BJ (cell line): ENCODE measurements around the gene KREMEN1. TPM values are rescaled to one million over a fixed set of nuclear protein-coding genes. Genes with fewer than 3 reads are reported as not detected.
"Not testable (repeated sequence)": the region's sequence is repeated elsewhere in the genome, so short reads cannot be mapped to it uniquely, and the experiment has no call there.

Source experiments
- CTCF ChIA-PET: fragments of 350-600 bp; formaldehyde crosslinking; extraction: SDS; loops from one replicate; lab custom pipeline; 2021; ENCODE audit warnings: antibody characterized with exemption, inconsistent platforms; lab: Yijun Ruan, JAX
- POLR2A ChIA-PET: fragments of 300-600 bp; sonication (Branson Sonifier 250); formaldehyde crosslinking; extraction: SDS; loops from one replicate; lab custom pipeline; 2021; ENCODE audit warnings: antibody characterized with exemption; lab: Charles Lee
- DNase-seq: peaks from one replicate; pipeline ENCODE4 v3.0.0-alpha.2; 2011; ENCODE audit warnings: low read depth
- H3K27me3 ChIP-seq: 2 replicates; pipeline ENCODE4 v1.6.0; 2011; ENCODE audit warnings: low read length; ENCODE audit not compliant: control insufficient read depth, insufficient read depth
- H3K36me3 ChIP-seq: 2 replicates; pipeline ENCODE4 v1.5.1; 2011; ENCODE audit warnings: low read length; ENCODE audit not compliant: control insufficient read depth, insufficient read depth
- H3K4me3 ChIP-seq: 2 replicates; pipeline ENCODE4 v1.5.1; 2011; ENCODE audit warnings: low read depth, mild to moderate bottlenecking, control low read depth, low read length
- CTCF ChIP-seq: IDR thresholded peaks from 2 replicates; pipeline ENCODE4 v1.5.1; 2011; ENCODE audit warnings: low read depth, mild to moderate bottlenecking, control low read depth, inconsistent platforms, low read length, moderate library complexity; ENCODE audit not compliant: insufficient read depth
- polyA plus RNA-seq: library from polyadenylated mRNA; depleted of rRNA; stranded (reverse); fragments of >200 nt; gene quantifications from 2 replicates; pipeline ENCODE4 v1.2.3, GENCODE V29; 2011

KREMEN1 gene
- polyA plus RNA-seq, 1 experiment: 2.1 TPM

- H3K27me3 ChIP-seq: 0 out of 2 replicates have a peak, but pooled peaks cover 2% of the 10 kb centered on the region
- ChIA-PET CTCF (interaction anchor here (1.1 to 2.3 kb wide), 4 partner anchors 10 to 72 kb away, joined by 3 to 8 read pairs (median 6); no protein-coding TSS in a partner anchor), POLR2A (no interaction called here)
- no peak for TF ChIP-seq CTCF
- H3K4me3 ChIP-seq: no peak overlapping the region
- DNase-seq: no peak
- H3K36me3 ChIP-seq: no peaks in the 10 kb centered on the region
Measured at GRCh38 chr22:29081517-29082236, 8.8 kb downstream of the KREMEN1 start.

- Histone ChIP-seq H3K36me3 (no peaks in the 10 kb centered on the region), H3K4me3 (no peak overlapping the region), H3K27me3 (0 out of 2 replicates have a peak, but pooled peaks cover 2% of the 10 kb centered on the region)
- ChIA-PET POLR2A (no interaction called here), CTCF (interaction anchor here (1.1 to 2.3 kb wide), 2 partner anchors 9 to 42 kb away, joined by 6 to 8 read pairs; no protein-coding TSS in a partner anchor)
- TF ChIP-seq CTCF: no peak
- no peak for DNase-seq
Measured at GRCh38 chr22:29082826-29083545, 10.2 kb downstream of the KREMEN1 start.

- DNase-seq, H3K36me3 ChIP-seq, POLR2A ChIA-PET, H3K27me3 ChIP-seq, H3K4me3 ChIP-seq: not testable (repeated sequence)
- CTCF ChIA-PET: interaction anchor here (0.7 kb wide), 1 partner anchor 9 kb away, joined by 6 read pairs; no protein-coding TSS in a partner anchor
Measured at GRCh38 chr22:29083576-29083932, 10.7 kb downstream of the KREMEN1 start.

GRCh38 chr22:29083933-29084591, 11.2 kb downstream of the KREMEN1 start:
- CTCF ChIA-PET: interaction anchor here (0.7 kb wide), 1 partner anchor 9 kb away, joined by 6 read pairs; no protein-coding TSS in a partner anchor
- POLR2A ChIA-PET: no interaction called here

GRCh38 chr22:29087012-29087411, 14.2 kb downstream of the KREMEN1 start:
- ChIA-PET POLR2A (no interaction called here), CTCF (no interaction called here)
- Histone ChIP-seq H3K36me3 (no peaks in the 10 kb centered on the region), H3K27me3 (0 out of 2 replicates have a peak, but pooled peaks cover 2% of the 10 kb centered on the region), H3K4me3 (no peak overlapping the region)
- no peak for TF ChIP-seq CTCF
- DNase-seq: no peak

More at GRCh38 chr22:29083933-29084591, 11.2 kb downstream of the KREMEN1 start:
- Histone ChIP-seq H3K4me3 (no peak overlapping the region), H3K36me3 (no peaks in the 10 kb centered on the region), H3K27me3 (0 out of 2 replicates have a peak, but pooled peaks cover 2% of the 10 kb centered on the region)
- DNase-seq: no peak
- no peak for TF ChIP-seq CTCF
